ENCODE data around the gene TICAM2. TPM values are rescaled to one million over a fixed set of nuclear protein-coding genes. Genes with fewer than 3 reads are reported as not detected.
A peak's percentile ranks its signal among the peaks of the same experiment; 100 is the strongest.

Gene TICAM2
- total RNA-seq (2021) (0.66 to 1.0 TPM in 2 of 3 replicates, not detected in the other), Bru-seq, nascent RNA (percentile 47 among the genes with signal in this experiment)
- long read RNA-seq, experiment 1, partial matches to known transcripts: 0 of 3 reads
- long read RNA-seq, experiment 1, other reads (novel, unspliced or antisense): 3 of 3 reads
- long read RNA-seq, experiment 2, partial matches to known transcripts: 0 of 1 reads
- long read RNA-seq, experiment 2, other reads (novel, unspliced or antisense): 1 of 1 reads
- long read RNA-seq, experiment 3: 0 reads

- Mint-ChIP-seq H3K27me3 (ENCODE audit: low read depth) (no peaks in the 10 kb centered on the region), H3K27ac (no peak within 1 kb of the TSS), H3K4me3 (peak within 1 kb of the TSS; percentile 62), H3K9me3 (no peaks in the 10 kb centered on the region), H3K36me3 (no peaks in the 10 kb centered on the region), H3K4me1 (peaks cover 31% of the 10 kb centered on the region)
- ChIA-PET POLR2A (no interaction called here), CTCF (interaction anchor here (0.6 to 1.8 kb wide), 7 partner anchors 10 to 231 kb away, joined by 3 to 6 read pairs (median 4); no protein-coding TSS in a partner anchor)
- TF ChIP-seq HMGXB4 (CRISPR knock-in tag; IDR thresholded peaks at IDR 0.05) (peak; percentile 87; the same call in 1 of the 2 replicates), E2F5 (CRISPR knock-in tag; IDR thresholded peaks at IDR 0.05) (no peak), ZNF121 (CRISPR knock-in tag; IDR thresholded peaks at IDR 0.05) (peak; percentile 43; the same call in 1 of the 2 replicates), ZNF416 (CRISPR knock-in tag; IDR thresholded peaks at IDR 0.05) (0 out of 2 replicates have a peak, but pooled peaks have one; percentile 66), ZNF219 (CRISPR knock-in tag; IDR thresholded peaks at IDR 0.05; ENCODE audit: borderline replicate concordance) (no peak)
- DNase-seq (ENCODE audit: low spot score) (peak; percentile 78), ATAC-seq (peak; percentile 89)
Observed at GRCh38 chr5:115601701-115602590, at the start of gene TICAM2. TSS of gene TICAM2 (minus strand) at chr5:115602479. CDS start at chr5:115581256, 21,223 bp downstream.

- H3K4me1 Mint-ChIP-seq: peaks cover 4% of the 10 kb centered on the region
- CTCF ChIA-PET: interaction anchor here (0.7 kb wide), 1 partner anchor 395 kb away, joined by 3 read pairs; no protein-coding TSS in a partner anchor
- H3K9me3 Mint-ChIP-seq: no peaks in the 10 kb centered on the region
- no peak for DNase-seq (ENCODE audit: low spot score)
- TF ChIP-seq OVOL2 (CRISPR knock-in tag; IDR thresholded peaks at IDR 0.05; ENCODE audit: borderline replicate concordance) (no peak), MAX (CRISPR knock-in tag; IDR thresholded peaks at IDR 0.05) (no peak), RELA (CRISPR knock-in tag; IDR thresholded peaks at IDR 0.05; ENCODE audit: borderline replicate concordance) (no peak), FOXK1 (CRISPR knock-in tag; IDR thresholded peaks at IDR 0.05) (no peak), ZMAT4 (CRISPR knock-in tag; IDR thresholded peaks at IDR 0.05) (no peak), E2F4 (CRISPR knock-in tag; IDR thresholded peaks at IDR 0.05; ENCODE audit: borderline replicate concordance, low read depth) (no peak), ATF1 (CRISPR knock-in tag; IDR thresholded peaks at IDR 0.05) (no peak), RORB (CRISPR knock-in tag; IDR thresholded peaks at IDR 0.05) (no peak), IRF1 (CRISPR knock-in tag; IDR thresholded peaks at IDR 0.05) (no peak), ZNF317 (CRISPR knock-in tag; IDR thresholded peaks at IDR 0.05; ENCODE audit: borderline replicate concordance, low read depth) (no peak), FOXJ3 (CRISPR knock-in tag; IDR thresholded peaks at IDR 0.05; ENCODE audit: borderline replicate concordance) (no peak), NFATC4 (CRISPR knock-in tag; IDR thresholded peaks at IDR 0.05) (no peak)
- H3K36me3 Mint-ChIP-seq: no peaks in the 10 kb centered on the region
- H3K27me3 Mint-ChIP-seq (ENCODE audit: low read depth): no peaks in the 10 kb centered on the region; the same call in 1 of the 2 replicates
- no peak for ATAC-seq
- no peak overlapping the region for H3K4me3 Mint-ChIP-seq
- no peak overlapping the region for H3K27ac Mint-ChIP-seq
- POLR2A ChIA-PET: no interaction called here
Observed at GRCh38 chr5:115649541-115649940, 47.3 kb upstream of the TICAM2 start.
